Prostate gland (tissue), 2 donors: ENCODE data around the gene SEPTIN6.

Experiments
- CTCF ChIP-seq, 4 experiments: fragments of 200-600 bp in 2 of 4; fragments of 450-650 bp in 2 of 4; sonication (generic) in 2 of 4; IDR thresholded peaks; 1 replicate in 3 of 4; 2 replicates in 1 of 4; pipeline ENCODE4 v1.5.1; 2016 to 2019; ENCODE audit warnings: antibody characterized with exemption in 4 of 4, mild to moderate bottlenecking in 2 of 4, moderate library complexity in 2 of 4
- POLR2A ChIP-seq: fragments of 450-650 bp; IDR thresholded peaks from one replicate; pipeline ENCODE4 v1.6.1; 2016; ENCODE audit warnings: antibody characterized with exemption, mild to moderate bottlenecking
- POLR2AphosphoS5 ChIP-seq: sonication (generic); formaldehyde crosslinking; IDR thresholded peaks from one replicate; pipeline ENCODE4 v1.6.1; 2017; ENCODE audit warnings: antibody characterized with exemption

GRCh38 chrX:119695535-119696050 is 2.6 kb upstream of the SEPTIN6 start:
- TF ChIP-seq POLR2AphosphoS5 (no peak), POLR2A (no peak), CTCF (IDR thresholded peaks at IDR 0.05) (no peak)
